Sigmoid colon (tissue), 7 donors: Measurements from ENCODE around the gene DGKH. TPM values are rescaled to one million over a fixed set of nuclear protein-coding genes. Genes with fewer than 3 reads are reported as not detected.

ENCODE experiments used
- DNase-seq: peaks from one replicate; pipeline ENCODE4 v3.0.0-alpha.2; 2019
- H3K27ac ChIP-seq, 4 donors: fragments of 200-600 bp; sonication (generic); one replicate each; pipeline ENCODE4 v1.5.1; 2016 to 2019; ENCODE audit warnings: mild to moderate bottlenecking in 1 of 4
- H3K27me3 ChIP-seq, 3 donors: fragments of 200-600 bp; sonication (generic); one replicate each; pipeline ENCODE4 v1.5.1; 2019; ENCODE audit warnings: mild to moderate bottlenecking in 1 of 3
- H3K36me3 ChIP-seq, 4 donors: fragments of 200-600 bp; sonication (generic); one replicate each; pipeline ENCODE4 v1.5.1; 2016 to 2019
- H3K4me1 ChIP-seq, 4 donors: fragments of 200-600 bp; sonication (generic); one replicate each; pipeline ENCODE4 v1.5.1; 2017 to 2019
- H3K4me3 ChIP-seq, 4 donors: fragments of 200-600 bp; sonication (generic); one replicate each; pipeline ENCODE4 v1.5.1; 2017 to 2019; ENCODE audit warnings: mild to moderate bottlenecking in 2 of 4, moderate library complexity in 1 of 4
- H3K9me3 ChIP-seq, 4 donors: fragments of 200-600 bp in 3 of 4; sonication (generic) in 3 of 4; one replicate each; pipeline versions ENCODE4 v1.5.1 to v1.6.1; 2013 to 2019
- EP300 ChIP-seq, 4 donors: sonication (generic); formaldehyde crosslinking; IDR thresholded peaks; one replicate each; pipeline ENCODE4 v1.6.1; 2017; ENCODE audit warnings: antibody characterized with exemption in 4 of 4
- POLR2A ChIP-seq, 2 donors: fragments of 450-650 bp; IDR thresholded peaks; one replicate each; pipeline ENCODE4 v1.6.1; 2016; ENCODE audit warnings: antibody characterized with exemption in 2 of 2, mild to moderate bottlenecking in 2 of 2, moderate library complexity in 2 of 2
- POLR2AphosphoS5 ChIP-seq, 4 donors: sonication (generic); formaldehyde crosslinking; IDR thresholded peaks; one replicate each; pipeline ENCODE4 v1.6.1; 2017; ENCODE audit warnings: antibody characterized with exemption in 4 of 4
- WGBS, 2 donors: extraction: QIAGEN DNeasy Blood & Tissue Kit; methylation state at CpG; one replicate each; pipeline ENCODE4 v1.1.7; 2013; 5-methylcytosine and 5-hydroxymethylcytosine counted together
- intact Hi-C: fragments of 100-400 bp; cut with DNase I; formaldehyde crosslinking; loops from one replicate; pipeline ENCODE4 v1.15.1; 2023
- polyA plus RNA-seq, 3 donors: library from polyadenylated mRNA; stranded (reverse); fragments of 200-250 nt; gene quantifications; one replicate each; pipeline ENCODE4 v1.2.3, GENCODE V29; 2013
- total RNA-seq, 4 donors: library from RNA; depleted of rRNA; stranded (reverse); fragments of >200 nt; gene quantifications; one replicate each; pipeline ENCODE4 v1.1.0, GENCODE V29; 2016
- TF ChIP-seq, protein P1 (sequence below), 4 experiments: fragments of 450-650 bp in 3 of 4; fragments of 200-600 bp in 1 of 4; IDR thresholded peaks; one replicate each; pipeline ENCODE4 v1.5.1; 2016 to 2019; ENCODE audit warnings: antibody characterized with exemption in 4 of 4, mild to moderate bottlenecking in 3 of 4, moderate library complexity in 2 of 4
- donor health status: healthy with polysubstance abuse.
- donor health status: Bipolar disorder and iron deficiency.
- donor health status: healthy.

DGKH gene
- total and polyA plus RNA-seq, 7 donors = 1.2 to 23.3 (median 13.9) TPM

DNA sequence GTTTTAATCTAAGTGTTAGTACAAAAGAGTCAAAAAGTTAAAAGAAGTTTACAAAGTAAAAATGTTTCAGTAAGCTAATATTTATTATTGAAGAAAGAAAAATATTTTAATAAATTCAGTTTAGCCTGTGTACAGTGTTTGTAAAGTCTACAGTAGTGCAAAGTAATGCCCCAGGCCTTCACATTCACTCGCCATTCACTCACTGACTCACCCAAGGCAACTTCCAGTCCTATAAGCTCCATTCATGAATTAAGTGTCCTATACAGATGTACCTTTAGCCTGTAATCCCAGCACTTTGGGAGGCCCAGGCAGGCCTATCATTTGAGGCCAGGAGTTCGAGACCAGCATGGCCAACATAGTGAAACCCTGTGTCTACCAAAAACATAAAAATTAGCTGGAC, 199.4 kb downstream of the DGKH start:
- DNase-seq = no peak
- TF ChIP-seq, protein P1, sequence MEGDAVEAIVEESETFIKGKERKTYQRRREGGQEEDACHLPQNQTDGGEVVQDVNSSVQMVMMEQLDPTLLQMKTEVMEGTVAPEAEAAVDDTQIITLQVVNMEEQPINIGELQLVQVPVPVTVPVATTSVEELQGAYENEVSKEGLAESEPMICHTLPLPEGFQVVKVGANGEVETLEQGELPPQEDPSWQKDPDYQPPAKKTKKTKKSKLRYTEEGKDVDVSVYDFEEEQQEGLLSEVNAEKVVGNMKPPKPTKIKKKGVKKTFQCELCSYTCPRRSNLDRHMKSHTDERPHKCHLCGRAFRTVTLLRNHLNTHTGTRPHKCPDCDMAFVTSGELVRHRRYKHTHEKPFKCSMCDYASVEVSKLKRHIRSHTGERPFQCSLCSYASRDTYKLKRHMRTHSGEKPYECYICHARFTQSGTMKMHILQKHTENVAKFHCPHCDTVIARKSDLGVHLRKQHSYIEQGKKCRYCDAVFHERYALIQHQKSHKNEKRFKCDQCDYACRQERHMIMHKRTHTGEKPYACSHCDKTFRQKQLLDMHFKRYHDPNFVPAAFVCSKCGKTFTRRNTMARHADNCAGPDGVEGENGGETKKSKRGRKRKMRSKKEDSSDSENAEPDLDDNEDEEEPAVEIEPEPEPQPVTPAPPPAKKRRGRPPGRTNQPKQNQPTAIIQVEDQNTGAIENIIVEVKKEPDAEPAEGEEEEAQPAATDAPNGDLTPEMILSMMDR (IDR thresholded peaks at IDR 0.05) = no peak
- no peak for TF ChIP-seq EP300 (IDR thresholded peaks at IDR 0.05)
- H3K4me1 ChIP-seq = no peaks in the 10 kb centered on the region
- intact Hi-C loops = no loop called here
- no peaks in the 10 kb centered on the region for H3K9me3 ChIP-seq
- no peaks in the 10 kb centered on the region for H3K27me3 ChIP-seq
- H3K4me3 ChIP-seq = no peak overlapping the region
- no peak overlapping the region for H3K27ac ChIP-seq
- H3K36me3 ChIP-seq = no peaks in the 10 kb centered on the region
- WGBS, 2 donors = 94 to 97% methylated on average over 2 of the region's 2 CpGs

DNA sequence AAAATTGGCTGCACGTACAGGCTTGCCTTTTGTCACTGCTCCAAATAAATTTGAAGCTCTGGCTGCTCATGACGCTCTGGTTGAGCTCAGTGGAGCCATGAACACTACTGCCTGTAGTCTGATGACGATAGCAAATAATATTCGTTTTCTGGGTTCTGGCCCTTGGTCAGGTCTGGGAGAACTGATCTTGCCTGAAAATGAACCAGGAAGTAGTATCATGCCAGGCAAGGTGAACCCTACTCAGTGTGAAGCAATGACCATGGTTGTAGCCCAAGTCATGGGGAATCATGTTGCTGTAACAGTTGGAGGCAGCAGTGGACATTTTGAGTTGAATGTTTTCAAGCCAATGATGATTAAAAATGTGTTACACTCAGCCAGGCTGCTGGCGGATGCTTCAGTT, 207.4 kb downstream of the DGKH start:
- TF ChIP-seq POLR2AphosphoS5 (IDR thresholded peaks at IDR 0.05) = no peak
- TF ChIP-seq POLR2A (IDR thresholded peaks at IDR 0.05) = no peak
- TF ChIP-seq, protein P1 (IDR thresholded peaks at IDR 0.05) = no peak
- TF ChIP-seq EP300 (IDR thresholded peaks at IDR 0.05) = no peak
- no peak for DNase-seq
- H3K36me3 ChIP-seq = no peaks in the 10 kb centered on the region
- H3K4me1 ChIP-seq = no peaks in the 10 kb centered on the region
- 89% methylated on average over 5 of the region's 5 CpGs for WGBS, 2 donors
- H3K27me3 ChIP-seq = no peaks in the 10 kb centered on the region
- no peaks in the 10 kb centered on the region for H3K9me3 ChIP-seq
- intact Hi-C loops = no loop called here
- H3K4me3 ChIP-seq = no peak overlapping the region
- no peak overlapping the region for H3K27ac ChIP-seq

DNA sequence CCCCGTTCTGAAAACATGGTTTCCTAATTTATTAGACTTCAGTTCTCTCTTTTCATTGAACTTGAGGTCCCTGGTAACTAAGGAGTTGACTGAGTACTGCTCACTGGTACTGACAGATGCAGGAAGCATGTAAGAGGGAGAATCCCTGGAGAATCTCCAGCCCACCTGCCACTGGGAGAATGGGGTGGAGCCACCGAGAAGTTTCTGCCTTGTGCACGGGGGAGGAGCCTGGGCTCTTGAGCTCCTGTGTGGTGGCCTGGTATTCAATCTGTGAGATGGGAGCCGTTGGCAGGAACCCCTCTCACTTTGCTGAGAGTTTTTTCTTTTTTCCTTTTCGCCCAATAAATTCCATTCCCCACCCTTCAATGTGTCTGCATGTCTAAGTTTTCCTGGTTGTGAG, 210.3 kb downstream of the DGKH start:
- Histone ChIP-seq H3K4me1 (no peaks in the 10 kb centered on the region), H3K4me3 (no peak overlapping the region), H3K9me3 (no peaks in the 10 kb centered on the region), H3K27me3 (no peaks in the 10 kb centered on the region), H3K27ac (no peak overlapping the region), H3K36me3 (no peaks in the 10 kb centered on the region)
- 84 to 87% methylated on average over 5 of the region's 5 CpGs for WGBS, 2 donors
- intact Hi-C loops = no loop called here
- DNase-seq = no peak
- TF ChIP-seq POLR2AphosphoS5 (IDR thresholded peaks at IDR 0.05) (no peak), POLR2A (IDR thresholded peaks at IDR 0.05) (no peak), EP300 (IDR thresholded peaks at IDR 0.05) (no peak)
- TF ChIP-seq, protein P1 (IDR thresholded peaks at IDR 0.05) = no peak

DNA sequence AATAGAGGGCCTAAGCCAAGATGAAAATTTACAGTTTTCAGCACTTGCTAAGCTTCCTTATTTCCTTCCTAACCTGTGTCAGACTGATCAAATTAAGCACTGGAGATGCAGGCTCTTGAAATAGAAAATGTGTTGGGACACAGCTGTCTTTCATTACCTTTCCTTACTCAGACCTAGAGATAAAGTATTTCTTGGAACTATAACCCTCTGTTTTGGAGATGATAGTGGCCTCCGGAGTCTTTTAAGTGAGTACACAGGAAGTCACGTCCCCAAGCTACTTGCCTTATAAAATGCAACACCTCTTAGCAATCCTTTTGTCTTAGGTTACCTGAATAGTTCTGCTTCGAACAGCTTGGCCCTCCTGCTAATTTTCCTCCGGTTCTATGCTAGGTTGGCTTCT, 211.1 kb downstream of the DGKH start:
- Histone ChIP-seq H3K27ac (no peak overlapping the region), H3K36me3 (no peaks in the 10 kb centered on the region), H3K4me3 (no peak overlapping the region), H3K9me3 (no peaks in the 10 kb centered on the region), H3K4me1 (no peaks in the 10 kb centered on the region), H3K27me3 (no peaks in the 10 kb centered on the region)
- 86 to 89% methylated on average over 4 of the region's 4 CpGs for WGBS, 2 donors
- intact Hi-C loops = no loop called here
- TF ChIP-seq, protein P1 (IDR thresholded peaks at IDR 0.05) = no peak
- TF ChIP-seq EP300 (IDR thresholded peaks at IDR 0.05) (no peak), POLR2AphosphoS5 (IDR thresholded peaks at IDR 0.05) (no peak), POLR2A (IDR thresholded peaks at IDR 0.05) (no peak)
- DNase-seq = no peak

DNA sequence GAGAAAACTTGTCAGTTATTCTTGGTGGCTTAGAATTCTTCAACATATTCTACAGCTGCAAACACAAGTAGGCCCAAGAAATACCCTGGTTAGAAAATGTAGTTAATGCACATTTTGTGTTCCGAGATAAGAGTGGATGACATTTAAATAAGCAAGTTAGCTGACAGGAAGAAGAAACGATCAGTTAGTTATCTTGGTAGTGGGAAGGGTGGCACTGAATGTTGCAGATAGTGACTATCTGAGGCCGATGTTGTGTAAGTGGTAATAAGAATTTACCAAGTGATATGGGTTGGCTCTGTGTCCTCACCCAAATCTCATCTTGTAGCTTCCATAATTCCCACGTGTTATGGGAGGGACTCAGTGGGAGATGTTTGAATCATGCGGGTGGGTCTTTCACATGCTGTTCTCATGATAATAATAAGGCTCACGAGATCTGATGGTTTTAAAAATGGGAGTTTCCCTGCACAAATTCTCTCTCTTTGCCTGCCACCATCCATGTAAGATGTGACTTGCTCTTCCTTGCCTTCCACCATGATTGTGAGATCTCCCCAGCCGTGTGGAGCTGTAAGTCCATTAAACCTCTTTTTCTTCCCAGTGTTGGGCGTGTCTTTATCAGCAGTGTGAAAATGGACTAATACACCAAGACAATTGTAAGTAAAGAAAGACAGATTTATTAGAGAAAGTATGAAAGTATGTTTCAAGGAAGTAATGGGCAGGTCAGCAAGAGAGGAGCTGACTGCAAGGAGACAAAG, 212.6 kb downstream of the DGKH start:
- 93 to 94% methylated on average over 8 of the region's 8 CpGs for WGBS, 2 donors

More for the DNA sequence above, 212.6 kb downstream of the DGKH start:
- Histone ChIP-seq H3K4me3 (no peak overlapping the region), H3K27ac (no peak overlapping the region), H3K4me1 (no peaks in the 10 kb centered on the region), H3K9me3 (no peaks in the 10 kb centered on the region), H3K36me3 (no peaks in the 10 kb centered on the region), H3K27me3 (no peaks in the 10 kb centered on the region)
- TF ChIP-seq POLR2A (IDR thresholded peaks at IDR 0.05) (no peak), EP300 (IDR thresholded peaks at IDR 0.05) (no peak), POLR2AphosphoS5 (IDR thresholded peaks at IDR 0.05) (no peak)
- TF ChIP-seq, protein P1 (IDR thresholded peaks at IDR 0.05) = no peak
- intact Hi-C loops = no loop called here
- DNase-seq = no peak
